HG03175 (cell line): Measurements from ENCODE around the gene DIP2B.
"Not testable (repeated sequence)": the region's sequence is repeated elsewhere in the genome, so short reads cannot be mapped to it uniquely, and the experiment has no call there.

Source experiments
- ATAC-seq: cut with Tn5 transposase; IDR thresholded peaks from one replicate; pipeline ENCODE4 v1.9.1; 2021; ENCODE audit warnings: mild to moderate bottlenecking, moderate library complexity; ENCODE audit not compliant: unreplicated experiment

Gene DIP2B, protein sequence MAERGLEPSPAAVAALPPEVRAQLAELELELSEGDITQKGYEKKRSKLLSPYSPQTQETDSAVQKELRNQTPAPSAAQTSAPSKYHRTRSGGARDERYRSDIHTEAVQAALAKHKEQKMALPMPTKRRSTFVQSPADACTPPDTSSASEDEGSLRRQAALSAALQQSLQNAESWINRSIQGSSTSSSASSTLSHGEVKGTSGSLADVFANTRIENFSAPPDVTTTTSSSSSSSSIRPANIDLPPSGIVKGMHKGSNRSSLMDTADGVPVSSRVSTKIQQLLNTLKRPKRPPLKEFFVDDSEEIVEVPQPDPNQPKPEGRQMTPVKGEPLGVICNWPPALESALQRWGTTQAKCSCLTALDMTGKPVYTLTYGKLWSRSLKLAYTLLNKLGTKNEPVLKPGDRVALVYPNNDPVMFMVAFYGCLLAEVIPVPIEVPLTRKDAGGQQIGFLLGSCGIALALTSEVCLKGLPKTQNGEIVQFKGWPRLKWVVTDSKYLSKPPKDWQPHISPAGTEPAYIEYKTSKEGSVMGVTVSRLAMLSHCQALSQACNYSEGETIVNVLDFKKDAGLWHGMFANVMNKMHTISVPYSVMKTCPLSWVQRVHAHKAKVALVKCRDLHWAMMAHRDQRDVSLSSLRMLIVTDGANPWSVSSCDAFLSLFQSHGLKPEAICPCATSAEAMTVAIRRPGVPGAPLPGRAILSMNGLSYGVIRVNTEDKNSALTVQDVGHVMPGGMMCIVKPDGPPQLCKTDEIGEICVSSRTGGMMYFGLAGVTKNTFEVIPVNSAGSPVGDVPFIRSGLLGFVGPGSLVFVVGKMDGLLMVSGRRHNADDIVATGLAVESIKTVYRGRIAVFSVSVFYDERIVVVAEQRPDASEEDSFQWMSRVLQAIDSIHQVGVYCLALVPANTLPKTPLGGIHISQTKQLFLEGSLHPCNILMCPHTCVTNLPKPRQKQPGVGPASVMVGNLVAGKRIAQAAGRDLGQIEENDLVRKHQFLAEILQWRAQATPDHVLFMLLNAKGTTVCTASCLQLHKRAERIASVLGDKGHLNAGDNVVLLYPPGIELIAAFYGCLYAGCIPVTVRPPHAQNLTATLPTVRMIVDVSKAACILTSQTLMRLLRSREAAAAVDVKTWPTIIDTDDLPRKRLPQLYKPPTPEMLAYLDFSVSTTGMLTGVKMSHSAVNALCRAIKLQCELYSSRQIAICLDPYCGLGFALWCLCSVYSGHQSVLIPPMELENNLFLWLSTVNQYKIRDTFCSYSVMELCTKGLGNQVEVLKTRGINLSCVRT (N-terminal part only)

GRCh38 chr12:50504798-50505674 lies at the start of gene DIP2B:
Gene DIP2B, plus strand, starts transcription at chr12:50504985. Its CDS starts 156 bp downstream, at chr12:50505141.
- peak; percentile 76 for ATAC-seq

- no peak for ATAC-seq
Measured at GRCh38 chr12:50458606-50459005, 46.2 kb upstream of the DIP2B start.

- ATAC-seq, result no peak
Measured at GRCh38 chr12:50467439-50467838, 37.3 kb upstream of the DIP2B start.

- no peak for ATAC-seq
Measured at GRCh38 chr12:50477241-50477832, 27.4 kb upstream of the DIP2B start.

GRCh38 chr12:50482571-50482970 lies 22.2 kb upstream of the DIP2B start:
- ATAC-seq, result no peak

GRCh38 chr12:50483488-50483887 lies 21.3 kb upstream of the DIP2B start:
- no peak for ATAC-seq

GRCh38 chr12:50488801-50489200 lies 16.0 kb upstream of the DIP2B start:
- ATAC-seq, result no peak

DNA sequence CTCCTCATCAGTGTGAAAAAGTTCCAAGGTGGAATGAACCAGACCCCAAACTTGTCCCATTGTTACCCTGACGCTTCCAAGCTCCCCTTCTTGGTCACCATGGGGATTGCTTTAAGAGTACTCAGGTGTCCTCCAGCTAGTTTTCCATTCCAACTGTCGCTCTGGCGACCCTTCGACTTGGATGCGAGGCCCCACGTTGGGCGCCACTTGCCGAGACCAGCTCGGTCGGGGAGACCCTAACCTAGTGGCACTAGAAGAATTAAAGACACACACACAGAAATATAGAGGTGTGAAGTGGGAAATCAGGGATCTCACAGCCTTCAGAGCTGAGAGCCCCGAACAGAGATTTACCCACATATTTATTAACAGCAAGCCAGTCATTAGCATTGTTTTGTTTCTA lies 6.7 kb upstream of the DIP2B start:
- ATAC-seq, result not testable (repeated sequence)

DNA sequence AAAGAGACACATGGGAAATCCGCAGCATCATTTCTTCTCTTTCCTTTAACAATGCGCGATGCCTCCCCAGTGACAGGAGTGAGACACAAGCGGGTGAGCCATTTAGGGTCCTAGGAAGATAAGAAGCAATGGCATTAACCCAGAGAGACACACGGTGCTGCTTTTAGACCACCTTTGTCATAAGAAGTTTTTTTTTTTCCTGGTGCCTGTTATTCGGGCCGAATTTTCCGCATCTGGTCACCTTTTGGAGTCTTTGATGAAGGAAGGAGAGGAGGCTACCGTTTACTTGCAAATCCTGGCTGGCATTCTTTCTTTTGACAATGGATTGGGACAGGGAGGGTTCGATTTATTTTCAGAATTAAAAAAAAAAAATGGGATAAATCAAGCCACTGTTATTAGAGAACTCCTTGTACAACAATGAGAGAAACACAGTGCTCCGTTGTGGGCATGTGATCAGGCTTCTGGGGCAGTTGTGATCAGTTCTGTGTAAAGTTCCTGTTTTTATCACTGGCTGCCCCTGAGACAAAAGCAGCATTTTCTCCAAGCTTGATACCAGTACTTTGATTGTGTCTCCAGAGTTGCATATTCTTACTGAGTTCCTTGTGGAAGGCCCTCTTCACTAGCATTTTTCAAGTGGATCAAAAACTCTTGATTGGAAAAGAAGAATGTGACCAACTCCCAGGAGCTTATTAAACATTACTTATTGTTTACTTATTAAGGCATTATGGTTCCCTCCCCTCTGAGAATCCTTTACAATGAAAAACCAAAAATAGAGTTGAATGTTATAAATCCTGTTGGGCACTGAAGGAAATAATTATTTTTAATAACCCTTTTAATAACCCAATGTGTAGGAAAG lies 1.1 kb downstream of the DIP2B start:
- no peak for ATAC-seq

DNA sequence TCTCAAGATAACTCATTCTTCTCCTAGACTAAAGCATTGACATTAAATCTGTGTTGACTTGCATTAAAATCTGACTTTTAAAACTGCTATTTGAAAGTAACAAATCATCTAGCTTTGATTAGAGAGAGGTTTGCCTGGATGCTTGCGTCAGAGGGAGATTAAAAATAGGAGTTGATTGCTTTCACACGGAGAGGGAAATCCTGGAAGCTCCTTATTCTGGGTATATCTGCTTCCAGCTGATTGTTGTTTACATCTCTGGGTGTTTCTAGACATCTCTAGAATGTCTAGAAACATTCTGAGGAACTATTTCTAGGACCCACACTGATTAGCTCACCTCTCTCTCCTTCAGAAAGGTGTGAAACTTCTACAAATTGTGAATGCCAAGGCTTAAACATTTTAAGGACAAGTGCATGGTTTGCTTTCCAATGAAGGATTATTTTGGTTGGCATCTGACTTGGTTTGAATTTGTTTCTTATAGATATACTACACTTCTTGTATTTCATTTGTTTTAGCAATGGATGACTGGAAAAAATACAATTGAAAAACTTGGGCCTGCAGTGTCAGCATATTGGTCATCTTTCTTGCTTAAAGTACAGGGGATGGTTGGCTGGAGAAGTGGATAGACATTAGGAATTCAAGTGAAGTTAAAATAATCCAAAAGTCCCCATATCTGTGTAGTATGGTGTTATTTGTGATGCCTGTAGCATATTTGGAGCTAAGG lies 2.1 kb downstream of the DIP2B start:
- ATAC-seq, result no peak

DNA sequence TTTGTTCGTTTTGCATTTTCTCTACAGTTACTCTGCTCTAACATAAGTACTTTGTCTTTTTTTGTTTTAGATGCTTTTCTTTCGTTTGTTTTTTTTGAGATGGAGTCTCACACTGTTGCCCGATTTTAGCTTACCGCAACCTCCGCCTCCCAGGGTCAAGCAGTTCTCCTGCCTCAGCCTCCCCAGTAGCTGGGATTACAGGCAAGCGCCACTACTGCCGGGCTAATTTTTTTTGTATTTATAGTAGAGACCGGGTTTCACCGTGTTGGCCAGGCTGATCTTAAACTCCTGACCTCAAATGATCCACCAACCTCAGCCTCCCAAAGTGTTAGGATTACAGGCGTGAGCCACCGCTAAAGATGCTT lies 2.7 kb downstream of the DIP2B start:
- ATAC-seq, result no peak

- ATAC-seq, result no peak
Measured at GRCh38 chr12:50507930-50508329, 3.1 kb downstream of the DIP2B start.

DNA sequence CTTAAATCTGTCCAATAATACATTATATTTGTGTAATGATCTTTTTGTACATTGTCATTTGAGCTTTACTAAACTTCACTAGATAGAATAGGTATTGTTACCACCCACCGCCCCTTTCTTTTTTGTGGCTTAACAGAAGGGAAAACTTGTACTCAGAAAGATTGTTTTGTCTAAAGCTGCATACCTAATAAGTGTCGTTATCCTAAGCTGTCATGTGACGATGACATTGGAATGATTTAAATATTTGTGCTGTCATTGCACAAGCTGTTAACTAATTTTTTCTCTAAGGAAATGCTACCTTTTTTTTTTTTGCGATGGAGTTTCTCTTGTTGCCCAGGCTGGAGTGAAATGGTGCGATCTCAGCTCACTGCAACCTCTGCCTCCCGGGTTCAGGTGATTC lies 3.6 kb downstream of the DIP2B start:
- no peak for ATAC-seq

DNA sequence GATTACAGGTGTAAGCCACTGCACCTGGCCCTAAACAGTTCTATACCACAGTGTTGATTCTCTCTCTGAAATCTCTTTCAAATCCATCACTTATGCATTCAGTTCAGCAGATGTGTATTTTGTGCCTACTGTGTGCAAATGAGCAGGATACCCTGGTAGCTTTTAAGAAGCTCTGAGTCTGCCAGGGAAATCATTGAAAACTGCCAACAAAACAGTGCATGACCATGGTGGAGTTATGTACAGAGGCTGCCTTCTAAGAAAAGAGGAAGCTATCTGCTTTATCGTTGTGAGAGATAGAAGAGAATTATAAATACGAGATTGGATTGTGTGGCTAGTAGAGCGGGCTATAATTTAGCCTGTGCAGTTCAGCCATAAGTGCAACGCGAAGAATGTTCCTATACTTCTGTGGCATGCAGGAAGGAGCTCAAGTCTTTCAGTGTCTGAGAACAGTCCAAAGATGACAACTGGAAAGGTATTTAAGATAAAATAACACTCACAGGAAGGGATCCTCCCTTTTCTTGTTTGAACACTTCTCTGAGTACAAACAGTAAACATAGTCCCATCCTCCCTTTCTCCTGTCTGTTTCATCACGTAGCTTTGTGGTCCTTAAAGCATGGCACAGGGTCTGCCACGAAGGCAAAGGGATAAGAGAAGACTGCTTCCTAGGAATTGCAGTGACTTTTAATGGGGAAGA lies 4.3 kb downstream of the DIP2B start:
- no peak for ATAC-seq

DNA sequence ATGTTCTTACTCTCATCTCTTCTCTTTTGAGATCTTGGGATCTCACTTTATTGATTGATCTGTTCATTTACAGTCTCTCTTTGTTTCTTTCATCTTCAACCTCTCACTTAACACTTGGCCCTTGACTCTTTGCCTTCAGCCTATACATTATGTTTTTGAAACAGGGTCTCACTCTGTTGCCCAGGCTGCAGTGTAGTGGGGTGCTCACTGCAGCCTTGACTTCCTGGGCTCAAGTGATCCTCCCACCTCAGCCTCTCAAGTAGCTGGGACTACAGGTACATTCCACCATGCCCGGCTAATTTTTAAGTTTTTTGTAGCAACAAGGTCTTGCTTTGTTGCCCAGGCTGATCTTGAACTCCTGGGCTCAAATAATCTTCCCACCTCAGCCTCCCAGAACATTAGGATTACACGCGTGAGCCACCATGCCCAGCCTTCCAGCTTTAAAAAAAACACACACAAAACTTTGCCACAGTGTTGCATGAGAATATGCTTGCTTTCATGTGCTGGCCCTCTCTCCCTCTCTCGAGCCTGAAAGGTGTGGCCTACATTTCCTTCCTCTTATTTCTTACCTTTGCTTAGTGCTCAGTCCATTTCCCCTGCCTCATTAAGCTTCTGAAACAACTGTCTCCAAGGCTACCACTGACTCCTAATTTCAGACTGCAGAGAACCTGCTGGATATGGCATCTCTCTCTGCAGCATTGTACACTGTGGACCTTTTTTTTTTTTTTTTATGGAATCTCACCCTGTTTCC lies 9.9 kb downstream of the DIP2B start:
- no peak for ATAC-seq

GRCh38 chr12:50515587-50515986 lies 10.8 kb downstream of the DIP2B start:
- no peak for ATAC-seq
